Activated T-cell treated with anti-CD3 and anti-CD28 coated beads for 1 hour (primary cell): ENCODE data around the gene NLGN4X.

ENCODE experiments used
- DNase-seq: peaks from one replicate; pipeline ENCODE4 v3.0.0-alpha.2; 2020; ENCODE audit warnings: low read depth

NLGN4X gene

DNA sequence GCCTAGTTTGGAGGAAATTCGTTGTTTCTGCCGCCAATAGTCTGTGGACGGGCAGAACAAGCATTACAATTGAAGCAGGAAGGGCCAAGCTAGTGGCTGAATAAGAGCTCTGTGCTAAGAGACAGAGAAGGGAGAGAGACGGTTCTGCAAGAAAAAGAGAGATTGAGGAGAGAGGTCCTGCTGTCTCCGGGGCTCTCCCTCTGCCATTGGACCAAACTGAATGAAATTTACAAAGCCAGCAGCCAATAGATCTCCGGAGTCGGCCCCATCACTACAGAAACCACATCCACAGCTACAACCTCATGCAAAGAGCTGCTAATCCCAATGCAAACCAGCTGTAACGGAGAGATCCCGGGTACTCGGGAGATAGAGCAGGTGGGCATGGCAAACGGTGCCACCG lies at the start of gene NLGN4X:
TSS of gene NLGN4X (minus strand) at position 148 of the 400 bp plus-strand sequence. CDS start 77,401 bp downstream, outside the sequence.
- DNase-seq, result no peak

DNA sequence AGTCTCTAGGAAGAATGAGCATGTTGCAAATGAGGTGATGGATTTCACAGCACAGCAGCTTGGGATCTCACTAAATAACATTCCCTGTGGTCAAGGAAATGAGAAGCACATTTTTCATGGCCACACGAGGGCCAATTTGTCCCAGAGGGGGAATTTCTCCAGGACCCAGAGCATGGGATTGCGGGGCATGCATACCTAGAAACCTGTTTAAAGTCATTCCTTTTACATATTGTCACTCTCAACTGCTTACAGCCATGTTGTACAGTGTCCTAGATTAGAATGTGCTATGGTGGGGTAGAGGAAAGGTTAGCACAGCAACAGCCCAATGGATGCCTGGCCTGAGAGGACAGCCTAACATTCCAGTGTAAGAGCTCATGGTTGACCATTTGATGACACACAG lies 37.4 kb upstream of the NLGN4X start:
- no peak for DNase-seq

DNA sequence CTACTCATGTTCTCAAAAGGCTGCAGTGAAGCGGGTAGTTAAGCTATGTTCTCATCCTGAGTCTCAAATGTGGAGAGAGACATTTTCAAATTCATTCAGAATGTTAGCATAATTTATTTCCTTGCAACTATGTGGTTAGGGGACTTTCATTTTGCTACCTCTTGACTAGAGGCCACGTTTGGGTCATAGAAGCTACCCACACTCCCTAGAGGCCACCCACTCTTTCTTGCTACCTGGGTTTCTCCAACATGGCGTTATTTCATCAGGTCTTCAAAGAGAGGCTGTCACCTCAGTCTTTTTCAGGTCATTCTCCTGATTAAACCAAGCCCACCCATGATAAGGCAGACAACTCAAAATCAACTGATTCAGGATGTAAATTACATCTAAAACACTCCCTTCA lies 34.3 kb upstream of the NLGN4X start:
- DNase-seq, result no peak

DNA sequence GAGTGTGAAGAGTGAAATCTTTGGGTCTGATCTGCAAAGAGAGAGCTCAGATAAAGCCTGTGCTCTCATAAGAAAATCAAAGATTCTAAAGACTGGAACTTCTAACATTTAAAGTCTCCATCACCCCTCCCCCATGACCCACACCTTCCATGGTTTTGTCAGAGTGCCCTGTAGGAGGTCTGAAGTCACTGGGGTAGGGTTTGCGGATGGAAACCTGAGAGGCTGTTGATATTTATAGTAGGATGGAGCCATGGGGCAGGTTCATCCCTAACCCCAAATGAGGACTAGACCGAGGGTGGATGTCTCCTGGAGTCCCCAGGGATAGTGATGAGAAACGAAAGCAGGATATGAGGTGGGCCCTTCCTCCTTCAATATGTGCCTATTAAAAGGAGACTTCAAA lies 28.4 kb upstream of the NLGN4X start:
- DNase-seq, result no peak

DNA sequence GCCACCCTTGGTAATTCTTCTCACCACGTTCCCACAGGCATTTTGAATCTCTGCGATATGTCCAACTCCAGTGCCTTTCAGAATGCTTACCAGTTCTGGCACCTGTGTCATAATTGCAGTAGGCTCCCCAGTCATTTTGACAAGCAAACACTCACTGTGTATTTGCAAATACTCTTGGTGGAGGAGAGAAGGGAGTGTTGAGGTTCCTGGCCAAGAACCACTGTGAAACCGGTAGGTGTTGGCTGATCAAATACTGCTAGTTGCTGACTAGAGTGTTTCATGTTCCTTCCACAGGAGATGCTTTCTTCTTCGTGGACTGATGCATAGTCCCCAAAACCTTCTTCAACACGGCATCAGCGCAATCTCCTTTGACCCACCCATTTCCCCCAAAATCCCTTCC lies 16.0 kb upstream of the NLGN4X start:
- DNase-seq, result no peak

DNA sequence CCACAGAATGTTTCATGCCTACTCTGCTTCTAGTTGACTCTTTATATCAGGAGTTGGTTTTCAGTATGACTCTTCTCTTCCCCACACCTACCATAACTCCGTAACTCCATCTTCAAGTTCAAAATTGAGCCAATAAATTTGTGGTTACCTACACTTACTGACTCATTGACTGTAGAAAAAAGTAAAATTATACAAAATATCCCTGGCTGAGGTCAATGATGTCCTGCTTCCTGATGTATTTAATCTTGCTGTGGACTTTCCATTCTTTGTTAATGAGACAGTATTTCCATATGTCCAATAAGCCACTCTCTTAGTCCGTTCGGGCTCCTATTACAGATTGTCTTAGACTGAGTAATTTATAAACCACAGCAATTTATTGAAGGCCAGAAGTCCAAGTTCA lies 9.9 kb upstream of the NLGN4X start:
- no peak for DNase-seq

DNA sequence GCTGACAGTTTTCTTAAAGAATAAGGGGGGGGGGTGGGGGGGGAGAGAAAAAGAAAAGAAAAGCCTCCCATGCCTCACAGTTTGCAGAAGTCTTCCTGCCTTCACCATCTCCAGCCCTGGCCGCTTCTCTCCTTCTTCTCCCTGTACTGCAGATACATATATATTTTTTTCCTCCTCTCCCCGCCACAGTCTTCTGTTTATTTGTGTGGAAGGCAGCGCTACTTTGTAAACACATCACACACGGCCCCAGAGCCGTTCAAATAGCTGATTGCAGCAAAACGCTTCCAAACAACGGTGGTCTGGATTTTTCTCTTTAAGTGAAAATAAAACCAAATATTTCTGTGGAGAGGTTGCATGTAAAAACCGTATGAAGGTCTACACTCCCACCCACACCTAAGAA lies 732 bp downstream of the NLGN4X start:
- DNase-seq, result no peak

DNA sequence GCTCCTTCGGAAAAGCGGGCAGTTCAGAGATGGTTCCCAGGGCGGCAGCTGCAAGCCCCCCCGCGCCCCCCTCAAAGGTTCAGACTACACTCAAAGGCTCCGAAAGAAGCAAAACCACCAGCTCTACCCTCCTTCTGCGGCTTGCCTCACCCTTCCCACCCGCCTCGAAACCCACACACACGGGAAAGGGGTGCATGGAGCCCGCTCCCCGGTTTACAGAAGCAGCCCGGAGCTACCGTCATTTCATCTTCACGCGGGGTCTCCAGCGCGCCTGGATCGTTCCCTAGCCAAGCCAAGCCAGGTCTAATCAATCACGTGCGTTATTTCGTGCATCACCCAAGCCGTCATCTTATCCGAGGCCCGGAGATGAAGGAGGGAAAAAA lies 1.2 kb downstream of the NLGN4X start:
- no peak for DNase-seq

DNA sequence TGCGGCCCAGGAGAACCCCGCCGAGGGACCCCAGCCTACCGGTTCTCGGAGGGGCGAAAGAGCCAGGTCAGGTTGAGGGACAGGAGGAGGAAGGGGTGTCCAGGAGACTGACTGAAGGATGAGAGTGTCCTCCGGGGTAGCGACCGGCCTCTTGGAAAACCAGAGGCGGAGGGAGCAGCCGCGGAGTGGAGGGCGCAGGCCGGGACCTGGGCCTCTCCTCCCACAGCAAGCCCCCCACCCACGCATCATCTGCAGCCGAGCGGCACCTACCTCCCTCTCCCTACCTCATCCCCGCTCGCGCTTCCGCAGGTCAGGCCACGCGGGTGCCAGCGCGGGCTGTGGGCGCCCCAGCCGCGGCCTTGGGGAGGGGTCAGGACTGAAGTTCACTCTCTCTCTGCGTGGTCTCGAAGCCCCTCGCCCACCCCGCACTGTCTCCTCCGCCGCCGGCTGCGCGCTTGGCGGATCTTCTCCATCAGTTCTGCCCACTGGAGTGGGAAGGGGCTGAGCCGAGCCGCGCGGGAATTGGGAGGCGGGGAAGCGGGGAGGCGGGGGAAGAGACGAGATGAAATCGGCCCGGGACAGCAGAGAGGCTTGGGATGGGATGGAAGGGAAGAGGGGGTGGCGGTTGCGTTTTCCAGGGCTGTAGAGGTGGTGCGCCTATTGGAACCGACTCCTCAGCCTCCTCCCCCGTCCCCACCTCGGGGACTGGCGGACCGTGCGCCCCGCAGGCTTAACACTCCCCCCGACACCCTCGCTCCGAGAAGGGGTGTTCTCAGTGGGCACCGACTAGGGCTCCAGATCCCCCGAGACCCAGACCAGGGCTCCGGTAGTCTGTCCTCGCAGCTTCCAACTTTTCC lies 1.8 kb downstream of the NLGN4X start:
- DNase-seq, result no peak

DNA sequence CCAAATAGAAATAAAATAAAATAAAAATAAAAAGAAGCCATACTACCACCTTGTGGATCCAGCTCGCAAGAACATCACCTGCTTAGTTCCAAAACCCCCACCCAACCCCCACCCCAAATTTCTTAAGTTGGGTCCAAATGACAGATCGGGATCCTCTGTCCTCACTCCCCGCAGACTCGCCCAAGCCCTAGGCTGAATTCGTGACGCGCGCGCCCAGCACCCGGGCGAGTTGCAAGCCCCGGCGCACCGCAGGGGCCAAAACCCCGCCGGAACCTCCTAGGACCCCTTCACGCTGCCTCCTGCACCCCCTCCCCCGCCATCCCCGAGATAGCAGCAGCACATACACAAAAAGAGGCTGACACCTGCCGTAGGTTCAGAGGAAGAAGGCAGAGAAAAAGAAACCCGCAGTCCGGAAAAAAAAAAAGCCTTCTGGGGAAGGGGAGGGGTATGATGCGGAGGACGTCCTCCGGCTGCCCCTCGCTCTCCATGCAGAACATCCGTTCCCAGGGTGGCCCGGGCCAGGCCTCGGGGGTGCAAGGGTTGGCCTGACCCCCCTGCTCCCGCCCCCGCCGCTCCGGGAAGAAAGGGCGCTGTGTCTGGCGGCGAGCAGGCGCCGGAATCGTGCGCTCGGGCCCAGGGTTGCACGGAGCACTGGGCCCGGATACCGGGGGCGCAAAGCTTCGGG lies 2.6 kb downstream of the NLGN4X start:
- no peak for DNase-seq

DNA sequence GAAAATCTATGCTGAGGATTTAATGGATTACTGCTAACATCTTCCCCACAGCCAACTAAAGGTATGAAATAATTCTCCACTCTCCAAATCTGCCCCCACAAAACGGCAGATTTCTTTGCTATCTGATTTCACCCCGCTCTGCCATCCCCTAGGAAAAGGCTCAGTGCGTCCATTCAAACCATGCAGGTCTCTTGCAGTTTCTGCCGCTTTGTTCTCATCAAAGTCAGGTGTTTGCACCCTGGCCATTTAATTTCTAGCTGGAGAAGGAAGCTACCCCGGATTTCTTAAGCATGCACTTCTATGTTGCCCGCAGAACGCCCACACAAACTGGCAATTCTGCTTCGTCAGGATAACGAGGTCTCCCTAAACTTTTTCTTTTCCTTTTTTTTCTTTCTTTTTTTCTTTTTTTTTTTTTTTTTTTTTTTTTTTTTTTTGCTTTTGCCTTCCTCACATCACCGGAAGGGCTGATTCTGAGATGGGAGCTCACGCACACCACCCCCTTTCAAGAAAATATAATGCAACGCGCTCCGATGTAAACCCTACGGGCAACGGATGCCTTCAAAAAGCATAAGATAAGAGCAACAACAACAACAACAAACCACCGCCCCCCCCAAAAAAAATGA lies 3.3 kb downstream of the NLGN4X start:
- no peak for DNase-seq

DNA sequence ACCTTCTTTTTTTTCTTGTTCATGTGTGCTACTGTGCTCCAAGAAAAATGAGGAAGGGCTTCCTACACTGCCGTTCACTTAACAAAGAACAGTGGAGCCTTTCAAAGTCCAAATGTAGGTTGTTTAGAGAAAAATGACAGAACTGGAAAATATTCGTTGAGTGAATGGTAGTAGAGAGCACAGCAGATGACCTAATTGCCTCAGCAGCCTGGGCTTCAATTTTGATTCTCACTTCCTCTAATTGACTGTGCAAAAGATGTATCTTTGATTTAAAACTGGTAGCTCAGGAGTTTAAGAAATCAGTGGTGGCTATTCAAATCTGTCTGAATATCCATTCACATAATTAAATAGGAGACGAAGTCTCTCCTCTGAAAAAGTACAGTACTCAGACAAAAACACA lies 5.2 kb downstream of the NLGN4X start:
- no peak for DNase-seq

DNA sequence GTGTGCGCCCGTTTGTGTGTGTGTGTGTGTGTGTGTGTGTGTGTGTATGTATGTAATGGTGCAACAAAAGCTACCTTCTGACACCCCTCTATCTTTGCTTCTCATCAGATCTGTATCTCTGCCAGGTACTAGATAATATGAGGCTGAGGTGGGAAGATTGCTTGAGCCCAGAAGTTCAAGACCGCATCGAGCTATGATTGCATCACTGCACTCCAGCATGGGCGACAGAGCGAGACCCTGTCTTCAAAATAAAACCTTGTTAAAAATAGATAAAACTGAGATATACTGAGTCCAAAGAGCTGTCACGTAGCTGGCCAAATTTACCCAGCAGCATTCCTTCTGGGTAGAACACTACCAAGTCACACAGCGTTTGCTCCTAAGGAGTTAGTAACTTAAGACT lies 18.4 kb downstream of the NLGN4X start:
- DNase-seq, result no peak

DNA sequence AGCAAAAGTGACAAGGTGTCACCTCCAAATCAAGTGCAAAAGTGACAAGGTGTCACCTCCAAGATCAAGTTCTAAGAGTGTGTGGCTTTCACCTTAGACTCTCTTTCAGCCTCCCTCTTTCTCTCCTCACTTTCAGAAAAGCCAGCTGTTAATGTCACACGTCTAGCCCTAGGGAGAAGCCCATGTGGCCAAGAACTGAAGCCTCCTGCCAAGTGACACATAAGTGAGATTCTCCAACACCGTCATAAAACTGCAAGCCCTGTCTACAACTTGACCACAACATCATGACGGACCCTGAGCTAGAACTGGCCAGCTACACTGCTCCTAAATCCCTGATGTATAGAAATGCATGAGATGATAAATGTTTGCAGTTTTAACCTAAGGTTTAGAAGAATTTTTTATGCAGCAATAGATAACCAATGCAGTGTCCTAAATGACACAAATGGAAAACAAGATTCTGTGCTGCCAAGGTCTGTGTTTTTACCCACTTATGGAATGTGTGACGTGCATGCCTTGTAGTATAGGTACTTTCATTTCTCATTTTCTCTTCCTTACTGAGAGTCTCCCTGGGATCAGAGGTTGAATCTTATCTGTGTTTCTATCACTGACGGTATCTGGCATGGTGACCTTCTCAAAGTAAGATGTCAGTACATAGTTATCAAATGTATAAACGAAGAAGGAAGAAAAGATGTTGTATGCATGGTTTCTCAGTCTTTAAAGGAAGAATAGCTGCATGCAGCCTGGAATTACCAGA lies 25.0 kb downstream of the NLGN4X start:
- no peak for DNase-seq

DNA sequence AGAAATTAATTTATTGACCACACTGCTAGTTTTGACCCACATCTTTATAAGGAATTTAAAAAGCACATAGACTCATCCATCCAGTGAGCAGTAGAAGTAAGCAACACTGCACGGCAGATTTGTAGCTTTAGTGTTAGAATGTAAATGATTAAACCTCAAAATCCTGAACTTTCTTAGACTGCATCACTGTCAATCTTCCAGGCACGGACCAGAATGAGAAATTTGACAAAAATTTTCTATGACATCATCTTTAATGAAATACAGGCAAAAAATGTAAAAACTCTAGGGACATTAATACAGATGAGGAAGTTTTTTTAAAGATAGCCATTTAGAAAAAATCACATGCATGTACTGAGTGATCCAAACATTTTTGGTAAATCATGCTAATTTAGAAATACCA lies 29.2 kb downstream of the NLGN4X start:
- no peak for DNase-seq

DNA sequence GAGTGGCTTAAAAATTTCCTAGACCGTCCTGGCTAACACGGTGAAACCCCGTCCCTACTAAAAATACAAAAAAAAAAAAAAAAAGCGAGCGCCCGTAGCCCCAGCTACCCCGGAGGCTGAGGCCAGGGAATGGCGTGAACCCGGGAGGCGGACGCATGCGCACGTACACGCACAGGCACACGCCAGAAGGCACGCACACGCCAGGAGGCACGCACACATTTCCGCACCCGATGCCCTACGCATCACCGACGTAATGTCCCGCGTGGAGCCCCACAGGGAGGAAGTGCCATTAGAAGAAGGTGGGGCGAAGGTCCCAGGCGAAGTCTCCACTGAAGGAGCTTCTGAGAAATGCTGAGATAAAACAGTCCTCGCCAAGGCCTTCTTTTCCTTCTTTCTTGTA lies 41.4 kb downstream of the NLGN4X start:
- DNase-seq, result no peak

DNA sequence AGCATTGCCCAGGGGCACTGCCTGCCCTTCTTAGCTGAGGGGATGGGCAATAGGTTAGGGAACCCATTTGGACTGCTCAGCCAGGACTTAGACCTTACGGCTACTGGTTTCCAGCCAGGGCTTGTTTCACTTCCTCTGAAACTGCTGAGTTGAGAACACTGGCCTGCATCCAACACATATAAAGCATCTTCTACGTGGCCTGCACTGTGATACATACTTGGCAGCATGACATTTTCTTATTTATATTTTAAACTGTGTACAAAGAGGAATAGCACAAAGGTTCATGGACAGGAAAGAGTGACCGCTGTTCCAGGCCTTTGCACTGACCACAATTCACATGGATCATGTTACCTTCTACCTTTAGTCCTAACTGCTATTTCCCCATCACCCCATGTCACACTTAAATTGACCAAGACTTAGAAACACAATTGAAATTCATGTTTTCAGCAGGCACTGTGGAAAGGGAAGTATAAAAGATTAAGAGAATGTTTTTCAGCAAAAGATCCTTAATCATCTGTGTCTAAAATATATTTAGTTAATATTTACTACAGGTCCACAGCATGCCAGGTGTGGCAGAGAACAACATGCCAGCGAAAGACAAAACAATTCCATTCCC lies 43.7 kb downstream of the NLGN4X start:
- no peak for DNase-seq

DNA sequence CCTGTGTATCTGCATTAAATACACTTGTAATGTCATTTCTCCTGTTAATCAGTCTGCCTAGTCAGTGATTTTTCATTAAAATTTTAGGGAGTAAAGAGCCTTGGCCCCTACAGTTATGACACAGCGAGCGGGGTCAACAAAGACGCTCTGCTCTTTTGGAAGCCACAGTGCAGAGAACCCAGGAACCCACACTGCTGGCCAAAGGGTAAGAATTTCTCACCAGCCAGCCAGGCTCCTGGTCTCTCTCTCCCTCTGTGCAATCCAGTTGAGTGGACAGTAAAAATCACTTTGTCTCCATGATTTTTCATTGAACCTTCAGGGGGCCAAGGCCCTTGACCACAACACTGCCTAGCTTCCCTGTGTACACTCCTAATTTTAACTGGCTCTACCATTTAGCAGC lies 52.8 kb downstream of the NLGN4X start:
- no peak for DNase-seq

DNA sequence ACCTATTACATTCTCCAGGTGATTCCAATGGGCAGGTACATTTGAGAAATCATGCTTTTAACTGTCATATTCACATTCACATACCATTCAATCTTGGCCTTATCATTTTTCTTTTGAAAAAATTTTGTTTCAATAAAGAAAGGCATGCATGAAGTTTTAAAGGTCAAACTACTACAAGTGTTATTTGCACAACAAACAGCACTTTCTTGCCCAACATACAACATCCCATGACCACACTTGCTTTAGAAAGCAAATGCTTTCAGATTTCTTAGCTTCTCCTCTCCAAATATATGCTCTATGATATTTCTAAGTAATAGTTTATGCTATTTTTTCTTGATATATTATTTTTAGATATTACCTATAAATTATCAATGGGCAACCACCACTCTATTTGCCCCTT lies 58.2 kb downstream of the NLGN4X start:
- no peak for DNase-seq

DNA sequence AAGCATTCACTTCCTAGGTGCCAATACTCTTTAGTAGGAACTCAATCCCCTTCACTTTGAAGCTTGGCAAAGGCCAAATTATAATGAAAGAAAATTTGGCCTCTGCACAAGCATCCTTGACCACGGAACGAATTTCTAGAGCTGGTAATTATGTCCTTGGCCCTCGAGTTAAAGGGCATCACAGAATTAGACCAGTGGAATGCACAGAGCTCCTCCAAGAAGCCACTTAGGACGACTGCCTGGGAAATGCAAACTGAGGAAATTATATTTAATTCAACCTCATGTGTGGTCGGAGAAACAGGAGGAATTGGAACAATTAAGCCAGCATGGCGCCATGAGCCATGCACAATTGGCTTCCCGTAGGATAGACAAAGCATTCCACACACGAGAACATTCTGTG lies 59.3 kb downstream of the NLGN4X start:
- DNase-seq, result no peak

DNA sequence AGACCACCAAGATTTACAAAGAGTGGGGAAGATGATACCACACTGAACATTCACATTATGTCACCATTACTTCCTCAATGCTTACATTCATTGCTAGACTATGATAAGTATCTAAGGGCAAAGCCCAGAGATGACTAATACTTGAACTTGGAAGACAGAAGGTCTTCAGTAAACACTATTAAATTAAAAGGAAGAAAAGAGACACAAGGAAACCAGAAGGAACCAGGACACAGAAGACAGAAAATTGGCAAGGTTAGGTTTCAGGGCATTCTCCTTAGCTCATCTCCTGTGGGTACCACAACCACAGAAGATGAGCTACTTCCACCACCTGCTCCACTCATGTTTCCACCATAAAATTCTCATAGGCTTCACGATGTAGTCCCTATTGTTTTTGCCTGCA lies 64.9 kb downstream of the NLGN4X start:
- DNase-seq, result no peak

DNA sequence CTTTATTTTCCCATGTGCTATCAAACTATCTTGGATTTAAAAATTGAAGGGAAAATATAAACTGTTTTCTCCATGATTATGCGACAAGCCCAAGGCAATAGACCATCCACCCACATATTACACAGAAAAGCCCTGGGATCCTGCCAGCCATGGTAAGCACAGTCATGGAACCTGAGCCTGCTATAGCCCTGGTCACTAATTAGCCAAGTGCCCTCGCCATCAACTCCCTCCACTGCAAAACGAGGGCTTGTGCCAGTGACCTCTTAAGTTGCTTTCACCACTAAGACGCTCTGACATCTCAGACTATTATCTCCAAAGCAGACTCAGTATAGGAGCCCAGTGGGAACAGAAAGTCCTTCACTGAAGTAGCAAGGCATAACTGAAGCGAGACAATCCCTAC lies 69.2 kb downstream of the NLGN4X start:
- DNase-seq, result no peak
